GM12878 (cell line): ENCODE measurements around the gene KIZ. TPM values are rescaled to one million over a fixed set of nuclear protein-coding genes. Genes with fewer than 3 reads are reported as not detected.

Source experiments
- ATAC-seq: fragments of 200-7000 bp; cut with Tn5 transposase; 3 replicates; pipeline ENCODE4 v1.9.1; 2020; ENCODE audit warnings: mild to moderate bottlenecking, moderate library complexity
- BruUV-seq: library from RNA; stranded (reverse); fragments of 400-500 nt; replicated peaks from 2 replicates; lab custom pipeline; 2021; lab: Mats Ljungman, UMichigan
- CTCF ChIA-PET: fragments of 300-600 bp; sonication (Branson Sonifier 250); formaldehyde crosslinking; extraction: SDS; loops from one replicate; lab custom pipeline; 2021; ENCODE audit warnings: inconsistent platforms; lab: Yijun Ruan, JAX
- POLR2A ChIA-PET: fragments of 350-600 bp; formaldehyde crosslinking; extraction: SDS; loops from one replicate; lab custom pipeline; 2021; ENCODE audit warnings: inconsistent platforms; lab: Charles Lee
- RAD21 ChIA-PET: fragments of 300-600 bp; sonication (Branson Sonifier 250); formaldehyde crosslinking; loops from one replicate; lab custom pipeline; 2023; ENCODE audit warnings: antibody characterized with exemption; ENCODE audit not compliant: unreplicated experiment; lab: Charles Lee
- SMC1A ChIA-PET: fragments of 300-600 bp; sonication (Branson Sonifier 250); formaldehyde crosslinking; loops from one replicate; lab custom pipeline; 2023; ENCODE audit not compliant: unreplicated experiment, uncharacterized antibody; lab: Charles Lee
- DNase-seq: peaks from one replicate; pipeline ENCODE4 v3.0.0-alpha.2; 2011; ENCODE audit warnings: low read depth, low spot score
- FAIRE-seq: peaks from 3 replicates; lab custom pipeline; 2011; peaks lifted over from hg19 to GRCh38; lab: Jason Lieb, UNC
- H2AFZ ChIP-seq: 2 replicates; pipeline ENCODE4 v1.6.0; 2011; ENCODE audit warnings: low read depth, low read length, control low read depth; ENCODE audit not compliant: control insufficient read depth
- H3K27ac ChIP-seq: 2 replicates; pipeline ENCODE4 v1.5.1; 2011; ENCODE audit warnings: control low read depth; ENCODE audit not compliant: control insufficient read depth, insufficient read depth
- H3K27me3 ChIP-seq, 2 experiments: replicated peaks in 1 of 2; 2 replicates each; pipeline versions ENCODE4 v1.6.0 to v1.6.1; 2011; ENCODE audit warnings: low read length in 1 of 2; ENCODE audit not compliant: control insufficient read depth in 2 of 2, insufficient read depth in 2 of 2
- H3K36me3 ChIP-seq, 2 experiments: 2 replicates each; pipeline ENCODE4 v1.5.1; 2011; ENCODE audit warnings: low read length in 1 of 2; ENCODE audit not compliant: control insufficient read depth in 2 of 2, insufficient read depth in 2 of 2
- H3K4me1 ChIP-seq: 2 replicates; pipeline ENCODE4 v1.6.1; 2011; ENCODE audit warnings: mild to moderate bottlenecking, low read length, moderate library complexity, mixed read lengths; ENCODE audit not compliant: control insufficient read depth, insufficient read depth
- H3K4me2 ChIP-seq: 2 replicates; pipeline ENCODE4 v1.6.0; 2011; ENCODE audit warnings: control low read depth; ENCODE audit not compliant: control insufficient read depth, insufficient read depth
- H3K4me3 ChIP-seq: fragments of 200-600 bp; sonication (generic); 2 replicates; pipeline ENCODE4 v1.5.1; 2016
- H3K79me2 ChIP-seq: 2 replicates; pipeline ENCODE4 v1.6.0; 2011; ENCODE audit warnings: low read length; ENCODE audit not compliant: control insufficient read depth, insufficient read depth
- H3K9ac ChIP-seq: 2 replicates; pipeline ENCODE4 v1.8.0; 2011; ENCODE audit warnings: low read length, control low read depth, mixed read lengths; ENCODE audit not compliant: control insufficient read depth, insufficient read depth
- H3K9me3 ChIP-seq: replicated peaks from 3 replicates; pipeline ENCODE4 v1.5.1; 2011; ENCODE audit warnings: mild to moderate bottlenecking, low read length; ENCODE audit not compliant: control insufficient read depth, insufficient read depth
- H4K20me1 ChIP-seq: 2 replicates; pipeline ENCODE4 v1.6.0; 2011; ENCODE audit not compliant: control insufficient read depth, insufficient read depth
- CBX3 ChIP-seq: fragments of 200-600 bp; sonication (generic); IDR thresholded peaks from 2 replicates; pipeline ENCODE4 v1.6.1; 2016; ENCODE audit warnings: low read depth, borderline replicate concordance
- FOXM1 ChIP-seq: IDR thresholded peaks from 2 replicates; pipeline ENCODE4 v1.6.1; 2012; ENCODE audit warnings: low read depth, mild to moderate bottlenecking, inconsistent platforms, low read length, moderate library complexity
- JUND ChIP-seq: IDR thresholded peaks from 2 replicates; pipeline ENCODE4 v1.6.1; 2012; ENCODE audit warnings: low read depth, mild to moderate bottlenecking, low read length, improper control_type of control experiment, moderate library complexity
- NRF1 ChIP-seq: conservative IDR thresholded peaks from 2 replicates; pipeline ENCODE4 v1.6.1; 2011; ENCODE audit warnings: mild to moderate bottlenecking, low read depth, low read length, improper control_type of control experiment
- POU2F2 ChIP-seq: IDR thresholded peaks from 3 replicates; pipeline ENCODE4 v1.6.1; 2011; ENCODE audit warnings: low read depth, mild to moderate bottlenecking, low read length, borderline replicate concordance
- SMAD1 ChIP-seq: fragments of 450-650 bp; IDR thresholded peaks from 2 replicates; pipeline ENCODE4 v1.6.1; 2018; ENCODE audit warnings: mild to moderate bottlenecking, low read depth; ENCODE audit not compliant: partially characterized antibody
- SREBF1 ChIP-seq: IDR thresholded peaks from 2 replicates; pipeline ENCODE4 v1.6.1; 2012; ENCODE audit warnings: mild to moderate bottlenecking, low read length
- TCF7 ChIP-seq: IDR thresholded peaks from 2 replicates; pipeline ENCODE4 v1.6.1; 2014; ENCODE audit warnings: antibody characterized with exemption, borderline replicate concordance
- YBX1 ChIP-seq: fragments of 450-650 bp; IDR thresholded peaks from 2 replicates; pipeline ENCODE4 v1.6.1; 2016; ENCODE audit warnings: antibody characterized with exemption
- WGBS: methylation state at CpG from one replicate; pipeline ENCODE4 v1.1.6; 2016; ENCODE audit warnings: low lambda C conversion rate; ENCODE audit not compliant: insufficient replicate concordance, insufficient coverage; ENCODE audit errors: missing lambda C conversion rate; 5-methylcytosine and 5-hydroxymethylcytosine counted together
- in situ Hi-C: fragments of 300-500 bp; cut with MboI; formaldehyde crosslinking; loops from 9 replicates; pipeline ENCODE4 v1.14.3; 2018; ENCODE audit warnings: mixed read lengths
- intact Hi-C: fragments of 100-400 bp; cut with micrococcal nuclease; formaldehyde crosslinking; loops from one replicate; pipeline ENCODE4 v1.14.2; 2022; ENCODE audit not compliant: unreplicated experiment
- polyA plus RNA-seq, 11 experiments: library from polyadenylated mRNA; depleted of rRNA in 4 of 11; unstranded in 6 of 11; stranded (reverse) in 5 of 11; fragments of >200 nt; fragmentation: Nextera tagmentation in 4 of 11; fragmentation: Illumina TruSeq in 1 of 11; extraction: Ambion mirVana in 4 of 11; extraction: Trizol in 1 of 11; gene quantifications; 1 replicate in 1 of 11; 2 replicates in 10 of 11; pipeline versions ENCODE4 v1.2.1 to v1.2.3, GENCODE V29; 2011 to 2016; ENCODE audit warnings: inconsistent platforms in 2 of 11, missing spikeins in 2 of 11, low read depth in 1 of 11
- total RNA-seq, 4 experiments: library from RNA; depleted of rRNA in 3 of 4; stranded (reverse); fragments of >200 nt in 3 of 4; fragmentation: Illumina TruSeq in 1 of 4; extraction: Trizol in 1 of 4; gene quantifications; 2 replicates each; pipeline versions ENCODE4 v1.2.1 to v1.2.3, GENCODE V29; 2013 to 2021
- TF ChIP-seq, protein P1 (sequence below): fragments of 450-650 bp; formaldehyde crosslinking; IDR thresholded peaks from 2 replicates; pipeline ENCODE4 v1.4.0; 2022; ENCODE audit warnings: mild to moderate bottlenecking, moderate library complexity
- TF ChIP-seq, protein P2 (sequence below): fragments of 150-350 bp; IDR thresholded peaks from 2 replicates; pipeline ENCODE4 v1.6.1; 2014; ENCODE audit warnings: mild to moderate bottlenecking, low read depth, low read length
- TF ChIP-seq, protein P3 (sequence below): IDR thresholded peaks from 2 replicates; pipeline ENCODE4 v1.6.1; 2012; ENCODE audit warnings: low read depth, low read length, improper control_type of control experiment
- TF ChIP-seq, protein P4 (sequence below): fragments of 450-650 bp; formaldehyde crosslinking; IDR thresholded peaks from 2 replicates; pipeline ENCODE4 v1.4.0; 2020; ENCODE audit warnings: mild to moderate bottlenecking, moderate library complexity

Gene KIZ
- total and polyA plus RNA-seq, 10 of the 15 experiments (the other 5 are each of a cell fraction or from before 2014, with no cell fraction given): 2.7 to 11.0 (median 7.3) TPM

DNA sequence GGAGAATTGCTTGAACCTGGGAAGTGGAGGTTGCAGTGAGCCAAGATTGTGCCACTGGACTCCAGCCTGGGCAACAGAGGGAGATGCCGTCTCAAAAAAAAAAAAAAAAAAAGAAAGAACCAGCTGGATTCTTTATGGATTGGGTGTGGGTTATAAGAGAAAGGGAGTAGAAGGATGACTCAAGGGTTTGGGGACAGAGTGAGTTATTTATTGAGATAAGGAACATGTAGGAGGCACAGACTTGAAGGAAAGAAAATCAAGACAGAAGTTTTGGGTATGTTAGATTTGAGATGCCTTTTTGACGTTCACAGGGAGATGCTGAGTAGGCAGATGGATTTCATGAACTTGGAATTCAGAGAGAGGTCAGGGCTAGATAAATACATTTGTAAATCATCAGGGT lies 47.6 kb downstream of the KIZ start:
- ChIA-PET CTCF (no interaction called here), SMC1A (no interaction called here), RAD21 (no interaction called here), POLR2A (no interaction called here)
- H3K27me3 ChIP-seq: no peaks in the 10 kb centered on the region
- intact Hi-C loops (no loop called here), in situ Hi-C loops (no loop called here)
- H3K9ac ChIP-seq: no peak overlapping the region
- no peaks in the 10 kb centered on the region for H3K9me3 ChIP-seq
- ATAC-seq: no peak
- H3K4me2 ChIP-seq: no peak overlapping the region
- H3K36me3 ChIP-seq: no peaks in the 10 kb centered on the region
- no peak for FAIRE-seq
- no peak overlapping the region for H3K27ac ChIP-seq
- 100% methylated on average over 1 of the region's 2 CpGs for WGBS
- BruUV-seq: no TSS peak
- no peak for DNase-seq
- no peak overlapping the region for H3K4me3 ChIP-seq
- no peaks in the 10 kb centered on the region for H3K79me2 ChIP-seq
- H2AFZ ChIP-seq: no peak overlapping the region
- H4K20me1 ChIP-seq: no peaks in the 10 kb centered on the region
- no peaks in the 10 kb centered on the region for H3K4me1 ChIP-seq
- TF ChIP-seq SREBF1 (no peak), FOXM1 (no peak), POU2F2 (no peak), YBX1 (no peak), CBX3 (no peak), TCF7 (no peak), SMAD1 (no peak), NRF1 (no peak), JUND (no peak)
- TF ChIP-seq, protein P1, sequence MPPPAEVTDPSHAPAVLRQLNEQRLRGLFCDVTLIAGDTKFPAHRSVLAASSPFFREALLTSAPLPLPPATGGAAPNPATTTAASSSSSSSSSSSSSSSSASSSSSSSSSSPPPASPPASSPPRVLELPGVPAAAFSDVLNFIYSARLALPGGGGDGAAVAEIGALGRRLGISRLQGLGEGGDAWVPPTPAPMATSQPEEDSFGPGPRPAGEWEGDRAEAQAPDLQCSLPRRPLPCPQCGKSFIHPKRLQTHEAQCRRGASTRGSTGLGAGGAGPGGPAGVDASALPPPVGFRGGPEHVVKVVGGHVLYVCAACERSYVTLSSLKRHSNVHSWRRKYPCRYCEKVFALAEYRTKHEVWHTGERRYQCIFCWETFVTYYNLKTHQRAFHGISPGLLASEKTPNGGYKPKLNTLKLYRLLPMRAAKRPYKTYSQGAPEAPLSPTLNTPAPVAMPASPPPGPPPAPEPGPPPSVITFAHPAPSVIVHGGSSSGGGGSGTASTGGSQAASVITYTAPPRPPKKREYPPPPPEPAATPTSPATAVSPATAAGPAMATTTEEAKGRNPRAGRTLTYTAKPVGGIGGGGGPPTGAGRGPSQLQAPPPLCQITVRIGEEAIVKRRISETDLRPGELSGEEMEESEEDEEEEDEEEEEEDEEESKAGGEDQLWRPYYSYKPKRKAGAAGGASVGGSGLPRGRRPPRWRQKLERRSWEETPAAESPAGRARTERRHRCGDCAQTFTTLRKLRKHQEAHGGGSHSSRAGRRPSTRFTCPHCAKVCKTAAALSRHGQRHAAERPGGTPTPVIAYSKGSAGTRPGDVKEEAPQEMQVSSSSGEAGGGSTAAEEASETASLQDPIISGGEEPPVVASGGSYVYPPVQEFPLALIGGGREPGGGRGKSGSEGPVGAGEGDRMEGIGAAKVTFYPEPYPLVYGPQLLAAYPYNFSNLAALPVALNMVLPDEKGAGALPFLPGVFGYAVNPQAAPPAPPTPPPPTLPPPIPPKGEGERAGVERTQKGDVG (CRISPR knock-in tag): no peak
- TF ChIP-seq, protein P2, sequence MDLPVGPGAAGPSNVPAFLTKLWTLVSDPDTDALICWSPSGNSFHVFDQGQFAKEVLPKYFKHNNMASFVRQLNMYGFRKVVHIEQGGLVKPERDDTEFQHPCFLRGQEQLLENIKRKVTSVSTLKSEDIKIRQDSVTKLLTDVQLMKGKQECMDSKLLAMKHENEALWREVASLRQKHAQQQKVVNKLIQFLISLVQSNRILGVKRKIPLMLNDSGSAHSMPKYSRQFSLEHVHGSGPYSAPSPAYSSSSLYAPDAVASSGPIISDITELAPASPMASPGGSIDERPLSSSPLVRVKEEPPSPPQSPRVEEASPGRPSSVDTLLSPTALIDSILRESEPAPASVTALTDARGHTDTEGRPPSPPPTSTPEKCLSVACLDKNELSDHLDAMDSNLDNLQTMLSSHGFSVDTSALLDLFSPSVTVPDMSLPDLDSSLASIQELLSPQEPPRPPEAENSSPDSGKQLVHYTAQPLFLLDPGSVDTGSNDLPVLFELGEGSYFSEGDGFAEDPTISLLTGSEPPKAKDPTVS: no peak
- TF ChIP-seq, protein P3, sequence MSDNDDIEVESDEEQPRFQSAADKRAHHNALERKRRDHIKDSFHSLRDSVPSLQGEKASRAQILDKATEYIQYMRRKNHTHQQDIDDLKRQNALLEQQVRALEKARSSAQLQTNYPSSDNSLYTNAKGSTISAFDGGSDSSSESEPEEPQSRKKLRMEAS: no peak
- TF ChIP-seq, protein P4, sequence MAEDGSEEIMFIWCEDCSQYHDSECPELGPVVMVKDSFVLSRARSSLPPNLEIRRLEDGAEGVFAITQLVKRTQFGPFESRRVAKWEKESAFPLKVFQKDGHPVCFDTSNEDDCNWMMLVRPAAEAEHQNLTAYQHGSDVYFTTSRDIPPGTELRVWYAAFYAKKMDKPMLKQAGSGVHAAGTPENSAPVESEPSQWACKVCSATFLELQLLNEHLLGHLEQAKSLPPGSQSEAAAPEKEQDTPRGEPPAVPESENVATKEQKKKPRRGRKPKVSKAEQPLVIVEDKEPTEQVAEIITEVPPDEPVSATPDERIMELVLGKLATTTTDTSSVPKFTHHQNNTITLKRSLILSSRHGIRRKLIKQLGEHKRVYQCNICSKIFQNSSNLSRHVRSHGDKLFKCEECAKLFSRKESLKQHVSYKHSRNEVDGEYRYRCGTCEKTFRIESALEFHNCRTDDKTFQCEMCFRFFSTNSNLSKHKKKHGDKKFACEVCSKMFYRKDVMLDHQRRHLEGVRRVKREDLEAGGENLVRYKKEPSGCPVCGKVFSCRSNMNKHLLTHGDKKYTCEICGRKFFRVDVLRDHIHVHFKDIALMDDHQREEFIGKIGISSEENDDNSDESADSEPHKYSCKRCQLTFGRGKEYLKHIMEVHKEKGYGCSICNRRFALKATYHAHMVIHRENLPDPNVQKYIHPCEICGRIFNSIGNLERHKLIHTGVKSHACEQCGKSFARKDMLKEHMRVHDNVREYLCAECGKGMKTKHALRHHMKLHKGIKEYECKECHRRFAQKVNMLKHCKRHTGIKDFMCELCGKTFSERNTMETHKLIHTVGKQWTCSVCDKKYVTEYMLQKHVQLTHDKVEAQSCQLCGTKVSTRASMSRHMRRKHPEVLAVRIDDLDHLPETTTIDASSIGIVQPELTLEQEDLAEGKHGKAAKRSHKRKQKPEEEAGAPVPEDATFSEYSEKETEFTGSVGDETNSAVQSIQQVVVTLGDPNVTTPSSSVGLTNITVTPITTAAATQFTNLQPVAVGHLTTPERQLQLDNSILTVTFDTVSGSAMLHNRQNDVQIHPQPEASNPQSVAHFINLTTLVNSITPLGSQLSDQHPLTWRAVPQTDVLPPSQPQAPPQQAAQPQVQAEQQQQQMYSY: no peak
